IMR-90 (cell line): ENCODE data around the gene LYPD4. TPM values are rescaled to one million over a fixed set of nuclear protein-coding genes. Genes with fewer than 3 reads are reported as not detected.

ENCODE experiments used
- ATAC-seq: fragments of 200-7000 bp; cut with Tn5 transposase; 2 replicates; pipeline ENCODE4 v1.9.1; 2020; ENCODE audit warnings: low read depth, mild to moderate bottlenecking, moderate library complexity
- BruUV-seq: library from RNA; stranded (reverse); fragments of 400-500 nt; replicated peaks from 2 replicates; lab custom pipeline; 2021; lab: Mats Ljungman, UMichigan
- CTCF ChIA-PET: fragments of 300-600 bp; formaldehyde crosslinking; extraction: SDS; loops from one replicate; lab custom pipeline; 2021; ENCODE audit warnings: antibody characterized with exemption; lab: Yijun Ruan, JAX
- POLR2A ChIA-PET: fragments of 300-600 bp; sonication (Branson Sonifier 250); formaldehyde crosslinking; loops from one replicate; lab custom pipeline; 2022; ENCODE audit warnings: antibody characterized with exemption; ENCODE audit not compliant: unreplicated experiment; lab: Charles Lee
- DNase-seq: peaks from one replicate; pipeline ENCODE4 v3.0.0; 2013
- H2AFZ ChIP-seq: replicated peaks from 2 replicates; pipeline ENCODE3; 2013; ENCODE audit warnings: low read length, mild to moderate bottlenecking; ENCODE audit not compliant: poor library complexity
- H2AK5ac ChIP-seq: 2 replicates; pipeline ENCODE4 v1.6.1; 2013; ENCODE audit warnings: low read depth, low read length, inconsistent platforms
- H2AK9ac ChIP-seq: replicated peaks from 2 replicates; pipeline ENCODE3; 2013; ENCODE audit warnings: mild to moderate bottlenecking, low read depth, low read length, moderate library complexity; ENCODE audit not compliant: poor library complexity
- H2BK120ac ChIP-seq: 2 replicates; pipeline ENCODE4 v1.6.1; 2013; ENCODE audit warnings: low read depth, low read length, inconsistent platforms
- H2BK15ac ChIP-seq: 3 replicates; pipeline ENCODE4 v1.6.1; 2013; ENCODE audit warnings: low read depth, low read length, inconsistent platforms
- H2BK20ac ChIP-seq: 2 replicates; pipeline ENCODE4 v1.6.1; 2013; ENCODE audit warnings: low read depth, mild to moderate bottlenecking, inconsistent platforms, low read length, moderate library complexity
- H2BK5ac ChIP-seq: 2 replicates; pipeline ENCODE4 v1.6.1; 2013; ENCODE audit warnings: mild to moderate bottlenecking, low read depth, low read length, inconsistent platforms; ENCODE audit not compliant: poor library complexity, severe bottlenecking
- H3K14ac ChIP-seq: replicated peaks from 2 replicates; pipeline ENCODE4 v1.6.1; 2013; ENCODE audit warnings: low read depth, low read length, inconsistent platforms
- H3K18ac ChIP-seq: 2 replicates; pipeline ENCODE4 v1.6.1; 2013; ENCODE audit warnings: low read depth, low read length, control low read depth
- H3K23ac ChIP-seq: 2 replicates; pipeline ENCODE4 v1.6.1; 2013; ENCODE audit warnings: low read depth, low read length, inconsistent platforms
- H3K27ac ChIP-seq: 2 replicates; pipeline ENCODE4 v1.5.1; 2013; ENCODE audit warnings: mild to moderate bottlenecking, control low read depth, low read length; ENCODE audit not compliant: insufficient read depth
- H3K27me3 ChIP-seq: 2 replicates; pipeline ENCODE4 v1.6.1; 2013; ENCODE audit warnings: low read length; ENCODE audit not compliant: control insufficient read depth, insufficient read depth
- H3K36me3 ChIP-seq: 2 replicates; pipeline ENCODE4 v1.6.1; 2013; ENCODE audit warnings: low read length, mixed read lengths; ENCODE audit not compliant: control insufficient read depth, insufficient read depth
- H3K4ac ChIP-seq: 2 replicates; pipeline ENCODE4 v1.6.1; 2013; ENCODE audit warnings: low read depth, low read length, inconsistent platforms
- H3K4me1 ChIP-seq: 2 replicates; pipeline ENCODE4 v1.6.1; 2013; ENCODE audit warnings: low read length, mixed read lengths; ENCODE audit not compliant: control insufficient read depth, insufficient read depth
- H3K4me2 ChIP-seq: 2 replicates; pipeline ENCODE4 v1.6.1; 2013; ENCODE audit warnings: low read depth, mild to moderate bottlenecking, control low read depth, low read length, moderate library complexity
- H3K4me3 ChIP-seq: 2 replicates; pipeline ENCODE4 v1.5.1; 2013; ENCODE audit warnings: low read depth, mild to moderate bottlenecking, control low read depth, low read length, moderate library complexity; ENCODE audit not compliant: insufficient read depth
- H3K56ac ChIP-seq: 2 replicates; pipeline ENCODE4 v1.6.1; 2013; ENCODE audit warnings: low read length, inconsistent platforms; ENCODE audit not compliant: insufficient read depth; ENCODE audit errors: extremely low read depth
- H3K79me1 ChIP-seq, 2 experiments: 2 replicates each; pipeline ENCODE4 v1.6.1; 2013; ENCODE audit warnings: low read length in 2 of 2, inconsistent platforms in 1 of 2, low read depth in 1 of 2
- H3K9ac ChIP-seq: 2 replicates; pipeline ENCODE4 v1.6.1; 2013; ENCODE audit warnings: low read depth, low read length, control low read depth
- H3K9me1 ChIP-seq: 2 replicates; pipeline ENCODE4 v1.6.1; 2013; ENCODE audit warnings: low read length, inconsistent platforms; ENCODE audit not compliant: insufficient read depth
- H3K9me3 ChIP-seq: 2 replicates; pipeline ENCODE4 v1.6.1; 2013; ENCODE audit warnings: low read length; ENCODE audit not compliant: control insufficient read depth, insufficient read depth
- H4K20me1 ChIP-seq: 2 replicates; pipeline ENCODE4 v1.6.1; 2013; ENCODE audit warnings: low read length, inconsistent platforms; ENCODE audit not compliant: insufficient read depth
- H4K5ac ChIP-seq: 2 replicates; pipeline ENCODE4 v1.6.1; 2013; ENCODE audit warnings: mild to moderate bottlenecking, low read depth, low read length, control low read depth
- H4K8ac ChIP-seq, 2 experiments: 2 replicates each; pipeline ENCODE4 v1.6.1; 2013; ENCODE audit warnings: low read depth in 2 of 2, low read length in 2 of 2, control low read depth in 1 of 2, inconsistent platforms in 1 of 2
- H4K91ac ChIP-seq: 2 replicates; pipeline ENCODE4 v1.6.1; 2013; ENCODE audit warnings: low read depth, low read length, inconsistent platforms; ENCODE audit not compliant: insufficient read depth
- BHLHE40 ChIP-seq: fragments of 150-350 bp; IDR thresholded peaks from 2 replicates; pipeline ENCODE4 v1.6.1; 2016; ENCODE audit warnings: mild to moderate bottlenecking, low read depth, low read length
- CEBPB ChIP-seq: IDR thresholded peaks from 2 replicates; pipeline ENCODE4 v1.6.1; 2012; ENCODE audit warnings: low read depth, low read length, improper control_type of control experiment
- CHD1 ChIP-seq: IDR thresholded peaks from 2 replicates; pipeline ENCODE4 v1.6.1; 2012; ENCODE audit warnings: low read depth, low read length, improper control_type of control experiment
- FOS ChIP-seq: fragments of 150-350 bp; IDR thresholded peaks from 2 replicates; pipeline ENCODE4 v1.6.1; 2016; ENCODE audit warnings: low read depth, low read length
- MAFK ChIP-seq: IDR thresholded peaks from 2 replicates; pipeline ENCODE4 v1.6.1; 2012; ENCODE audit warnings: low read depth, low read length, improper control_type of control experiment
- MAZ ChIP-seq: IDR thresholded peaks from 2 replicates; pipeline ENCODE4 v1.6.1; 2012; ENCODE audit warnings: low read depth, mild to moderate bottlenecking, low read length, improper control_type of control experiment, moderate library complexity, borderline replicate concordance
- MXI1 ChIP-seq: IDR thresholded peaks from 2 replicates; pipeline ENCODE4 v1.6.1; 2012; ENCODE audit warnings: low read depth, mild to moderate bottlenecking, low read length, moderate library complexity, borderline replicate concordance
- NFE2L2 ChIP-seq: fragments of 150-350 bp; IDR thresholded peaks from 2 replicates; pipeline ENCODE4 v1.6.1; 2016; ENCODE audit warnings: low read depth, mild to moderate bottlenecking, low read length
- POLR2A ChIP-seq: IDR thresholded peaks from 2 replicates; pipeline ENCODE4 v1.6.1; 2012; ENCODE audit warnings: mild to moderate bottlenecking, low read depth, low read length
- RAD21 ChIP-seq: IDR thresholded peaks from 2 replicates; pipeline ENCODE4 v1.6.1; 2012; ENCODE audit warnings: low read length, improper control_type of control experiment
- RFX5 ChIP-seq: IDR thresholded peaks from 2 replicates; pipeline ENCODE4 v1.8.0; 2012; ENCODE audit warnings: low read depth, mild to moderate bottlenecking, low read length, moderate library complexity
- SMC3 ChIP-seq: fragments of 150-350 bp; IDR thresholded peaks from 2 replicates; pipeline ENCODE4 v1.6.1; 2016; ENCODE audit warnings: low read depth, mild to moderate bottlenecking, antibody characterized with exemption, low read length, moderate library complexity
- USF2 ChIP-seq: fragments of 150-350 bp; IDR thresholded peaks from 2 replicates; pipeline ENCODE4 v1.6.1; 2017; ENCODE audit warnings: mild to moderate bottlenecking, antibody characterized with exemption, low read length, low read depth
- WGBS, 2 experiments: methylation state at CpG; one replicate each; pipeline versions ENCODE4 v1.1.5 to v1.1.7; 2013; ENCODE audit warnings: missing lambda C conversion rate in 2 of 2; ENCODE audit not compliant: insufficient read length in 1 of 2; ENCODE audit errors: extremely low coverage in 2 of 2; 5-methylcytosine and 5-hydroxymethylcytosine counted together
- dilution Hi-C: fragments of 300-500 bp; cut with HindIII; formaldehyde crosslinking; loops from one replicate; pipeline ENCODE4 v1.14.3; 2018; ENCODE audit warnings: low sequenced_read_pairs; ENCODE audit not compliant: unreplicated experiment
- in situ Hi-C: fragments of 300-500 bp; cut with MboI; formaldehyde crosslinking; loops from 3 replicates; pipeline ENCODE4 v1.14.3; 2019; ENCODE audit warnings: low sequenced_read_pairs, inconsistent platforms, mixed read lengths
- intact Hi-C: fragments of 100-400 bp; cut with micrococcal nuclease; formaldehyde crosslinking; loops from 2 replicates; pipeline ENCODE4 v1.10.0; 2022
- polyA plus RNA-seq, 3 experiments: library from polyadenylated mRNA; depleted of rRNA; stranded (reverse); fragments of >200 nt; gene quantifications; 2 replicates each; pipeline ENCODE4 v1.2.3, GENCODE V29; 2012; ENCODE audit warnings: low replicate concordance in 1 of 3
- total RNA-seq: library from RNA; depleted of rRNA; stranded (reverse); fragments of >200 nt; gene quantifications from 2 replicates; pipeline ENCODE4 v1.2.3, GENCODE V29; 2012
- TF ChIP-seq, protein P1 (sequence below): conservative IDR thresholded peaks from 2 replicates; pipeline ENCODE4 v1.5.1; 2012; ENCODE audit warnings: mild to moderate bottlenecking, low read depth, low read length, improper control_type of control experiment

The LYPD4 gene
- total and polyA plus RNA-seq, 2 of the 4 experiments (the other 2 are of a cell fraction) = not detected

- intact Hi-C loops (loop anchor here (10.0 kb wide), 1 partner anchor 148 kb away; no protein-coding TSS in a partner anchor), in situ Hi-C loops (no loop called here)
- no peak overlapping the region for H3K4me3 ChIP-seq
Observed at GRCh38 chr19:41886761-41887710, 42.6 kb upstream of the LYPD4 start.

More at GRCh38 chr19:41886761-41887710, 42.6 kb upstream of the LYPD4 start:
- no TSS peak for BruUV-seq
- no peak overlapping the region for H2BK15ac ChIP-seq
- TF ChIP-seq CHD1 (no peak), POLR2A (no peak), USF2 (no peak), BHLHE40 (no peak), SMC3 (no peak), MAZ (no peak), RFX5 (no peak), FOS (no peak), MAFK (no peak), MXI1 (no peak), RAD21 (no peak), CEBPB (no peak), NFE2L2 (no peak)
- TF ChIP-seq, protein P1, sequence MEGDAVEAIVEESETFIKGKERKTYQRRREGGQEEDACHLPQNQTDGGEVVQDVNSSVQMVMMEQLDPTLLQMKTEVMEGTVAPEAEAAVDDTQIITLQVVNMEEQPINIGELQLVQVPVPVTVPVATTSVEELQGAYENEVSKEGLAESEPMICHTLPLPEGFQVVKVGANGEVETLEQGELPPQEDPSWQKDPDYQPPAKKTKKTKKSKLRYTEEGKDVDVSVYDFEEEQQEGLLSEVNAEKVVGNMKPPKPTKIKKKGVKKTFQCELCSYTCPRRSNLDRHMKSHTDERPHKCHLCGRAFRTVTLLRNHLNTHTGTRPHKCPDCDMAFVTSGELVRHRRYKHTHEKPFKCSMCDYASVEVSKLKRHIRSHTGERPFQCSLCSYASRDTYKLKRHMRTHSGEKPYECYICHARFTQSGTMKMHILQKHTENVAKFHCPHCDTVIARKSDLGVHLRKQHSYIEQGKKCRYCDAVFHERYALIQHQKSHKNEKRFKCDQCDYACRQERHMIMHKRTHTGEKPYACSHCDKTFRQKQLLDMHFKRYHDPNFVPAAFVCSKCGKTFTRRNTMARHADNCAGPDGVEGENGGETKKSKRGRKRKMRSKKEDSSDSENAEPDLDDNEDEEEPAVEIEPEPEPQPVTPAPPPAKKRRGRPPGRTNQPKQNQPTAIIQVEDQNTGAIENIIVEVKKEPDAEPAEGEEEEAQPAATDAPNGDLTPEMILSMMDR = no peak
- H4K91ac ChIP-seq = no peak overlapping the region
- H3K4ac ChIP-seq = no peak overlapping the region
- no peak overlapping the region for H4K5ac ChIP-seq
- H2BK120ac ChIP-seq = no peak overlapping the region
- H4K8ac ChIP-seq = no peak overlapping the region
- no peak overlapping the region for H2BK5ac ChIP-seq
- H3K4me1 ChIP-seq = peaks cover 8% of the 10 kb centered on the region
- CTCF ChIA-PET = no interaction called here
- POLR2A ChIA-PET = no interaction called here
- DNase-seq (no peak), ATAC-seq (no peak)
- H3K79me1 ChIP-seq = peaks cover 36 to 69% of the 10 kb centered on the region in 2 experiments
- H3K9ac ChIP-seq = no peak overlapping the region
- H2AK9ac ChIP-seq = no peak overlapping the region
- 82% methylated on average over 5 of the region's 13 CpGs; no CpG with 5 or more reads in 1 of the 2 experiments for WGBS, 2 experiments
- H3K4me2 ChIP-seq = no peak overlapping the region
- no peak overlapping the region for H3K18ac ChIP-seq
- peak overlapping the region; percentile 65; the same call in 1 of the 2 replicates for H3K23ac ChIP-seq
- peak overlapping the region; percentile 54; the same call in 1 of the 2 replicates for H2AK5ac ChIP-seq
- H4K20me1 ChIP-seq = peaks cover 36% of the 10 kb centered on the region
- no peak overlapping the region for H3K27ac ChIP-seq
- H3K27me3 ChIP-seq = no peaks in the 10 kb centered on the region
- no peak overlapping the region for H2AFZ ChIP-seq
- no peaks in the 10 kb centered on the region for H3K9me3 ChIP-seq
- peaks cover 14% of the 10 kb centered on the region for H3K9me1 ChIP-seq
- dilution Hi-C loops = no loop called here
- no peak overlapping the region for H3K56ac ChIP-seq
- H2BK20ac ChIP-seq = no peak overlapping the region
- H3K14ac ChIP-seq = 0 out of 2 replicates have a peak overlapping the region, but pooled peaks have one; percentile 58
- peaks cover 24% of the 10 kb centered on the region for H3K36me3 ChIP-seq
